HuH-7.5 (cell line): ENCODE results near the gene SLC9A5.

Source experiments
- DNase-seq: peaks from one replicate; pipeline ENCODE4 v3.0.0; 2011; ENCODE audit warnings: low spot score

Gene SLC9A5

DNA sequence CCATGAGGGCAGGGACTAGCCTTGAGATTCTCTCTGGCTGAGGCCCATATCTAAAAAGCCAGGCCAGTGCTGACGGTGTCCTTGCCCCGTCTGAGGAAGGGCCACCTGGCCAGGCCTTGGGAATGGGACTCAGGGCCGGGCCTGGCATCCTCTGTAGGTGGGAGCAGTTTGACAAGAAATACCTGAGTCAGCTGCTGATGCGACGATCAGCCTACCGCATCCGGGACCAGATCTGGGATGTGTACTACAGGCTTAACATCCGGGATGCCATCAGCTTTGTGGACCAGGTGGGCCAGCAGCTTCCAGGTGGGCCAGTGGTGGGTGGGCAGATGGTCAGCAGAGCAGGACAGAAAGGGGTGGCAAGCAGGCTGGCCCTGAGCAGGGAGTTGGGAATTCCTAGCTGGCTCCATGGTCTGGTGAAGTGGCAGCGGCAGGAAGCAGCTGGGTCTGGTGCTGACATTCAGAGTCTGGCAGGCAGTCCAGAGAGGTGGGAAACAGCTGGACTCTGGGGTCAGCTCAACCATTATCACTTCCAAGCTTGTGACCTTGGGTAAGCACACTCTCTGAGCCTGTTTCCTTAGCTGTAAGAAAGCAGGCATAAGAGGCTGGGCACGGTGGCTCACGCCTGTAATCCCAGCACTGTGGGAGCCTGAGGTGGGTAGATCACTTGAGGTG is 9.5 kb downstream of the SLC9A5 start:
- no peak for DNase-seq

GRCh38 chr16:67259705-67260104 is 10.9 kb downstream of the SLC9A5 start:
- no peak for DNase-seq

GRCh38 chr16:67260426-67261063 is 11.8 kb downstream of the SLC9A5 start:
- DNase-seq, result no peak

GRCh38 chr16:67263201-67263600 is 14.4 kb downstream of the SLC9A5 start:
- DNase-seq, result no peak

- no peak for DNase-seq
These were observed 15.5 kb downstream of the SLC9A5 start for GRCh38 chr16:67264277-67264676.

DNA sequence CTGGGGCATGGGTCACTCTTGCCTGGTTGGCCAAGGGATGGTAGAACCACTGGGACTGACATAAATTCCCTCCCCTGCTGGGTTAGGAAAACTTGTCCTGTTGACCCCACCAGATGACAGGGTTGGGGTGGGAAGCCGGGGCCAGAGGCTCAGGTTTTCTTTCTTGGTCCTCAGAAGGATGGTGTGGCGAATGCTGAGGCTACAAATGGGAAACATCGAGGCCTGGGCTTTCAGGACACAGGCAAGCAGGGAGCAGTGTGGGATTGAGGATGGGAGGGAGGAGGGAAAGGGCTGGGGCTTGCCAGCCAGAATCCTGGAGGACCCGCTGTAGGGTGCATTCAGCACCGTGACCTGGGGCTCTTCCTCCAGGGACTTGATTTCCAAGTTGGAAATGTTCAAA is 16.1 kb downstream of the SLC9A5 start:
- no peak for DNase-seq

DNA sequence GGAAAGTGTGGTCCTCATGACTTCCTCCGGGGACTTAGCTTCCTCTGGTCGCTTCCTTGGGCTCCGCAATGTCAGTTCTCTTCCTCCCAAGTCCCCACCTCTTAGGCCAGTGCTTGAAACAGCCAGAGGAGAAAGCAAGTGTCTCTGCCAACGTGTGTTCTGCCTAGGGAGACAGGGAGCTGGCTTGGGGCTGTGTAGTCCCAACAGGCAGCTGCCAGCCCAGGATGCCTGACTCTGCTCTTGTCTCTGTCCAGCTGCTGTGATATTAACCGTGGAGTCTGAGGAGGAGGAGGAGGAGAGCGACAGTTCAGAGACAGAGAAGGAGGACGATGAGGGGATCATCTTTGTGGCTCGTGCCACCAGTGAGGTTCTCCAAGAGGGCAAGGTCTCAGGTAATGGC is 17.1 kb downstream of the SLC9A5 start:
- DNase-seq, result no peak

- DNase-seq, result no peak
These were observed 19.4 kb downstream of the SLC9A5 start for GRCh38 chr16:67268136-67268579.

GRCh38 chr16:67269766-67270165 is 21.0 kb downstream of the SLC9A5 start:
- DNase-seq, result no peak

GRCh38 chr16:67270931-67271338 is 22.2 kb downstream of the SLC9A5 start:
- DNase-seq, result no peak

- DNase-seq, result no peak
These were observed 22.7 kb downstream of the SLC9A5 start for GRCh38 chr16:67271446-67271845.

DNA sequence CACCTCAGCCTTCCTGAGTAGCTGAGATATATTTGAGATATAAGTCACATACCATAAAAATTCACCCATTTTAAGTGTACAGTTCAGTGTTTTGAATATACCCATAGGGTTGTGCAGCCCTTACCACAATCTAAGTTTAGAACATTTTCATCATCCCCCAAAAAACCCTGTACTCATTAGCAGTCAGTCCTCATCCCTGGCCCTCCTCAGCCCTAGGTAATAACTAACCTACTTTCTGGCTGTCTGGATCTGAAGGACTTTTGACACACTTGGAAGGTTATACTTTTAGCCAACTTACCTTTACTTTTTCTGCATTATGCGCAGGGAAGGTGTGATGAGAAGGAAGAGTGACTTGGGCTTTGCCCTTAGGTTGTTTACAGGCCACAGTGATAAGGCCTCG is 26.5 kb downstream of the SLC9A5 start:
- DNase-seq, result no peak

DNA sequence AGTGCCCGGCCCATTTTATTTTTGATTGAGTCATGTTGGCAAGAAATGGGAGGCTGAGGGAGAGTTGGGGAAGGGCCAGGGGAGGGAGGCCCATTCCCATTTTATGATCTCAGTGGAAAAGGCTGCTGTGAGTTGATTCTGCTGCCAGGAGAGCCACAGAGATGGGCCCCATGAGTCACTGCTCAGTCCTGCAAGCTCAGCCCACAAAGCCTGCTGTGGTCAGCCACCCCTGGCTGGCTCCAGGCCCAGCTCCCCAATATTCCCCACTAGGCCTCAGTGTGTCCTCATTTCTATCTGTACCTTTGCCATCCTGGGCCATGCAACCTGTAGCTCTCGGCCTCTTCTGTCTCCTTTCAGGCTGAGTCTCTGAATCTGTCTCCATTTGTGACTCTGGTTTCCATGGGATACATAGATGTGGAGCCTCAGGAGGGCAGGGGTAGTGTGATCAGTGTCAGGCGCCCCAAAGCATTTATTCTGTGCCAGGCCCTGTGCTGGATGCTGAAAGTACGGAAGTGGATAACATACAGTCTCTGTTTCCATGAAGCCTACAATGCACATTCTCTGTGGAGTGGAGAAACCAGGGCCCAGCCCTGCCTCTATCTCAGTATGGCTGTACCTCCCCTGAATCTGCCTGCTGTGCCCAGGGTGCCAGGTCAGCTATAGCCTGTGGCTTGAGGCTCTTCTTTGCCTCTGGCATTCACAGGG is 28.7 kb downstream of the SLC9A5 start:
- DNase-seq, result no peak

DNA sequence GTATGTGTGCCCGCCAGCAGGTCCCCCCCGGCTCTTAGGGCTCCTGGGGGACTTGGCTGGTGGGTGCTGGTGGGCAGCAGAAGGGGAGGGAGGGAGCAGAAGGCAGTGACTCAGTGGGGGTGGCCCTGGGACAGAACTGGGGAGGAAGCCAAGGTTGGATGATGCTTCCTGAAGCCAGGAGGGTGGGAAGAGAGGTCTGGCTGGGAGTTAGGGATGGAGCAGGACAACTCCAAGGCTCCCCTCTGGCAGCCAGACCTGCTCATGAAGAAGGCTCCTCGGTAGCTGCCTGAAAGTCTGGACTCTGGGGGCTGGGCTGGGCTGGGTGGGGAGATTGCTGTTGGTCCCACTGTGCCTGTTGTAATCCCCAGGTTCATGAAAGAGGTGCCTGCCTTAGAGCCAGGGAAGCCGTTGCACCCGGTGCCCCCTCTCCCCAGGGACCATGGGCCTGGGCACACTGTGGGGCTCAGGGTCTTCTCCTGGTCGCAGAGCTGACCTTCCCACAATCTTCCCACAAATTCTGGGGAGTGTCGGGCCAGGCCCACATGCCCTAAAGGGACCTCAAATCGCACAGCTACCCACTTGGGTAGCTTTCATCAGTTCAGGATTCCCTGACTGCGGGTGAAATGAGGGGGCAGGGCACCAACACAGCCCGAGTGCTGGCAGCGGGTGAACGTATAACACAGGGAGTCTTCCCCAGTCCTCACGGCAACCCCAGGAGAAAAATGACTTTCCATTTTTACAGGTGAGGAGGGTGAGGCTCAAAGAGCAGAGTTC is 29.4 kb downstream of the SLC9A5 start:
- no peak for DNase-seq

GRCh38 chr16:67278773-67279295 is 30.1 kb downstream of the SLC9A5 start:
- DNase-seq, result peak; percentile 63

DNA sequence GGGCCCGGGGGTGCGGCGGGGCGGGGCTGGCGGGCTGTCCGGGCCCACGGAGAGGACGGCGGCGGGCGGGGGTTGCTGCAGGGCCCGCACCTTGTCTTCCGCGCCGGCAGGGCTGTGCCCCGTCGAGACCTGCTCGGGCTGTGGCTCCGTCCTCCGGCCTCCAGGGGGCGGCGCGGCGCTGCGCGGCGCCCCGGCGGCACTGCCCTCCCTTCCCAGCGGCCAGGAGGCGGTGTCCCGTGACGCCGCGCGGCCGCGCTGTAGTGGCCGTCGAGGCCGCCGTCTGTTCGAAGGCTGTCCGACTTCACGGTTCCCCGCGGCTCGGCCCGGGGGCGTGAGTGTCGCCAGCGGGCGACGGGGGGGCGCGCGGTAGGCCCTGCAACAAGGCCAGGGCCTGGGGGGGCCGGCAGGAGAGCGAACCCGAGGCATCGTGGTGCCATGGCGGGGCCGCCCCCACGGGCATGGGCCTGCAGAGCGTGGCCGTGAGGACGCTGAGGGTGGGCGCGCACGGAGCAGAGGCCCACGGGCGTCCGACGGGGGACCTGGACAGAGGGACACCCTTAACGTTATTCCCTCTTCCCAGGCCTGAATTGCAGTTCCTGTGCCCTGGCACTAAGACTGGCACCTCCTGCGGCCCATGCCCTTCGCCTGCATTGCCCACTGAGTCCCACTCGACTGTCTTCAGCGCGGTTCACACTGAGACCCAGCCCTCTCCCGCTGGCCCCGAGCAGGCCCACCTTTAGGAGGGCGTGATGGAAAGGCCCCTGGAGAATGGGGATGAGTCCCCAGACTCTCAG is 30.7 kb downstream of the SLC9A5 start, which contains the start of gene PLEKHG4:
PLEKHG4 (plus strand) TSS at position 237 of the 794 bp plus-strand sequence; CDS start at position 750, 513 bp downstream.
- peak; percentile 92 for DNase-seq

DNA sequence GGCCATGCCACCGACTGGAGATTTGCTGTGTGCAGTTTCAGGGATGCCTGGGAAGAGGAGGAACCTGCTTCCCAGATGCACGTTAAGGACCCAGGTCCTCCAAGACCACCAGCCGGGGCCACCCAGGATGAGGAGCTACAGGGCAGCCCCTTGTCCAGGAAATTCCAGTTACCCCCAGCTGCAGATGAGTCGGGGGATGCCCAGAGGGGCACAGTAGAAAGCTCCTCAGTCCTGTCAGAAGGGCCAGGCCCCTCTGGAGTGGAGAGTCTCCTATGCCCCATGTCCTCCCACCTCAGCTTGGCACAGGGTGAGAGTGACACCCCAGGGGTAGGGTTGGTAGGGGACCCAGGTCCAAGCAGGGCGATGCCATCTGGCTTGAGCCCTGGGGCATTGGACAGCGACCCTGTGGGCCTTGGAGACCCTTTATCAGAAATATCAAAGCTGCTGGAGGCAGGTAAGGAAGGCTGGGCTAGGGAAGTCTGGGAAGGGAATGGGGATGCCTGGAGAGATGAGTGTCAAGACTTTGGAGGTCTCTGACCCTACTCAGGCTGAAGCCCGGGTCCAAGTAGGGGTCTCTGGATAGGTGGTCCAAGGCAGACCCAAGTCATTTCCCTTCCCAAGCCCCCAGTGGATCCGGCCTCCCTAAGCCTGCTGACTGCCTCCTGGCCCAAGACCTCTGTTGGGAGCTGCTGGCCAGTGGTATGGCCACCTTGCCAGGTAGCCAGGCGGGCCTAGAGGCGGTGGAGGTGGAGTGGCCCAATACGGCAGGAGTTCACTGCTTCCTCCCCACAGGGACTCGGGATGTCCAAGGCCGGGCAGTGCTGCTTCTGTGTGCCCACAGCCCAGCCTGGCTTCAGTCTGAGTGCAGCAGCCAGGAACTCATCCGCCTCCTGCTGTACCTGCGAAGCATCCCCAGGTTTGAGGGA is 31.6 kb downstream of the SLC9A5 start:
- DNase-seq, result no peak

DNA sequence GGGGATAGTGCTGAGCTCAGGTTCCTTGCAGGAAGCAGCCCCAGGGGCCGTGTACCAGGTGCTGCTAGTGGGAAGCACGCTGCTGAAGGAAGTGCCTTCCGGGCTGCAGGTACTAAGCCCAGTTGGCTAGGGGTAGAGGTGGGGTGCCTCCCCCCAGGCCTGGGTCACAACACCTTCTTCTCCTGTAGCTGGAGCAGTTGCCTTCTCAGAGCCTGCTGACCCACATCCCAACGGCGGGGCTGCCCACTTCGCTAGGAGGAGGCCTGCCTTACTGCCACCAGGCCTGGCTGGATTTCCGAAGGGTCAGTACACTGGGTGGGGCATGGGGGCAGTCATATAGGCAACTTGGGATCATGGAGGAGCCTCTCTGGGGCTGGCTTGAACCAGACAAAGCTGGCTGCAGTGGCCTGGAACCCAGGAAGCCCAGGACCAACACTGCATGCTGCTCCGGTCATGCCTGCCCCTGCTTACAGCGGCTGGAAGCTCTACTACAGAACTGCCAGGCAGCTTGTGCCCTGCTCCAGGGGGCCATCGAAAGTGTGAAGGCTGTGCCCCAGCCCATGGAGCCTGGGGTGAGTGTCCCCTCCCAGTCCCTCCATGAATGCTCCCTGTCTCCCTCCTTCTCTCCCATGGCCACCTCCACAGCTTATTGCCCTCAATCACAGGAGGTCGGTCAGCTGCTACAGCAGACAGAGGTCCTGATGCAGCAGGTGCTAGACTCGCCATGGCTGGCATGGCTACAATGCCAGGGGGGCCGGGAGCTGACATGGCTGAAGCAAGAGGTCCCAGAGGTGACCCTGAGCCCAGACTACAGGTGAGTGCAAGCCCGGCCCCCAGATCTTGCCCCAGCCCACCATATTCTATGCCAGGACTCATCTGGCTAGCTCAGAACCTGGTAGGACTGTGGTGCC is 33.0 kb downstream of the SLC9A5 start:
- no peak for DNase-seq

- DNase-seq, result no peak
These were observed 33.6 kb downstream of the SLC9A5 start for GRCh38 chr16:67282447-67282805.
